AG09319 (cell line): ENCODE results near the gene ATAD3B.

Experiments used
- DNase-seq: peaks from one replicate; pipeline ENCODE4 v3.0.0-alpha.2; 2010; ENCODE audit warnings: low read depth; ENCODE audit errors: extremely low read depth
- CTCF ChIP-seq: IDR thresholded peaks from 2 replicates; pipeline ENCODE4 v1.5.1; 2011; ENCODE audit warnings: low read depth, mild to moderate bottlenecking, inconsistent platforms, low read length, moderate library complexity

Gene ATAD3B

DNA sequence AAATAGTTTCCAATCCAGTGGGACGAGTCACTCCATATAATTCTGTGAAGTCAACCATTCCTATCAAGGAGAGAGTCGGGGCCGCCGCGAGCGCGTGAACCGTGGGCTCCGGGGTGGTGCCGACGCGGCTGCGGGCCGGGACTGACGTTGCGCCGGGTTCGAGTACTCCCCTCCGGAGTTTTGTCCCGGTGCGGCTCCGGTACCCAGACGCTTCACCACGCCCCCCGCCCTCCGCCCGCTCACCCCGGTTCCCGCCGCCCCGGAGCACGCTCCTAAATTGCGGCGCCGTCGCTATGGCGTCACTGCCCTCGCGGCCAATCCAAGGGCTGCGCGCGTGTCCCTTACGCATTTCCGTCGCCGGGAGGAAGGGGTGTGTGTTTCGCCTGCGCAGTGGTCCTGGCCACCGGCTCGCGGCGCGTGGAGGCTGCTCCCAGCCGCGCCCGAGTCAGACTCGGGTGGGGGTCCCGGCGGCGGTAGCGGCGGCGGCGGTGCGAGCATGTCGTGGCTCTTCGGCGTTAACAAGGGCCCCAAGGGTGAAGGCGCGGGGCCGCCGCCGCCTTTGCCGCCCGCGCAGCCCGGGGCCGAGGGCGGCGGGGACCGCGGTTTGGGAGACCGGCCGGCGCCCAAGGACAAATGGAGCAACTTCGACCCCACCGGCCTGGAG lies at the start of gene ATAD3B:
TSS of gene ATAD3B (plus strand) at position 377 of the 664 bp plus-strand sequence. CDS start at position 497, 120 bp downstream.
- no peak for TF ChIP-seq CTCF
- DNase-seq: peak; percentile 65

- TF ChIP-seq CTCF: no peak
- no peak for DNase-seq
Observed at GRCh38 chr1:1421907-1422464, 49.6 kb upstream of the ATAD3B start.

- no peak for DNase-seq
- TF ChIP-seq CTCF: no peak
Observed at GRCh38 chr1:1422465-1423244, 48.9 kb upstream of the ATAD3B start.

GRCh38 chr1:1423245-1423597 lies 48.3 kb upstream of the ATAD3B start:
- TF ChIP-seq CTCF: no peak
- DNase-seq: no peak

DNA sequence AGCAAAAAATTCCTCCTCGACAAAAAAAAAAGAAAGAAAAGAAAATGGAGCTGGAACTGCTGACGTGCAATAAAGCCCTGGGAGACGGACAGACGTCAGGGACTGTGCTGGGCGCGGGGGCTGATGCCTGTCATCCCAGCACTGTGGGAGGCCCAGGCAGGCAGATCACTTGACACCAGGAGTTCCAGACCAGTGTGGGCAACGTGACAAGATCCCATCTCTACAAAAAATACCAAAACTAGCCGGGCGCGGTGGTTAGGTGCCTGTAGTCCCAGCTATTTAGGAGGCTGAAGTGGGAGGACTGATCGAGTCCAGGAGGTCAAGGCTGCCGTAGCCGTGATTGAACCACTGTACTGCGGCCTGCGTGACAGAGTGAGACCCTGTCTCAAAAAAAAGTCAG lies 46.9 kb upstream of the ATAD3B start:
- no peak for DNase-seq
- TF ChIP-seq CTCF: no peak

DNA sequence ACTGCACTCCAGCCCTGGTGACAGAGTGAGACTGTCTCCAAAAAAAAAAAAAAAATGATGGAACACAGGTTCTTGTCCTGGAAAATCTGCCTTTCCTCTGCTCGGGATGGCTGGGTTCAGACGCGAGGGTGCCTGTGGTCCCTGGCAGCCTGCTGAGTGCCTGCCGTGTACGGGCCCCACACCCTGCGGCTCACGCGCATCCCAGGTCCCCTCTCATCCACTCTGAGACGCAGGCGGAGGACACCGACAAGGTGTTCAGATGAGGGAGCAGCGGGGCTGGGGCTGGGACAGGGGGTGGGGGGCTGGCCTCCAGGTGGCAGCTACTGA lies 46.2 kb upstream of the ATAD3B start:
- no peak for DNase-seq
- TF ChIP-seq CTCF: no peak
